Retinal pigment epithelial cell (primary cell): ENCODE data around the gene RGS12.

ENCODE experiments used
- DNase-seq: peaks from one replicate; pipeline ENCODE4 v3.0.0-alpha.2; 2010; ENCODE audit warnings: low read depth
- H3K4me3 ChIP-seq: 2 replicates; pipeline ENCODE4 v1.5.1; 2011; ENCODE audit warnings: mild to moderate bottlenecking, low read length, control low read depth, moderate library complexity
- TF ChIP-seq, protein P1 (sequence below): conservative IDR thresholded peaks from 2 replicates; pipeline ENCODE4 v1.5.1; 2011; ENCODE audit warnings: low read depth, low read length, control low read depth, inconsistent platforms

The RGS12 gene

DNA sequence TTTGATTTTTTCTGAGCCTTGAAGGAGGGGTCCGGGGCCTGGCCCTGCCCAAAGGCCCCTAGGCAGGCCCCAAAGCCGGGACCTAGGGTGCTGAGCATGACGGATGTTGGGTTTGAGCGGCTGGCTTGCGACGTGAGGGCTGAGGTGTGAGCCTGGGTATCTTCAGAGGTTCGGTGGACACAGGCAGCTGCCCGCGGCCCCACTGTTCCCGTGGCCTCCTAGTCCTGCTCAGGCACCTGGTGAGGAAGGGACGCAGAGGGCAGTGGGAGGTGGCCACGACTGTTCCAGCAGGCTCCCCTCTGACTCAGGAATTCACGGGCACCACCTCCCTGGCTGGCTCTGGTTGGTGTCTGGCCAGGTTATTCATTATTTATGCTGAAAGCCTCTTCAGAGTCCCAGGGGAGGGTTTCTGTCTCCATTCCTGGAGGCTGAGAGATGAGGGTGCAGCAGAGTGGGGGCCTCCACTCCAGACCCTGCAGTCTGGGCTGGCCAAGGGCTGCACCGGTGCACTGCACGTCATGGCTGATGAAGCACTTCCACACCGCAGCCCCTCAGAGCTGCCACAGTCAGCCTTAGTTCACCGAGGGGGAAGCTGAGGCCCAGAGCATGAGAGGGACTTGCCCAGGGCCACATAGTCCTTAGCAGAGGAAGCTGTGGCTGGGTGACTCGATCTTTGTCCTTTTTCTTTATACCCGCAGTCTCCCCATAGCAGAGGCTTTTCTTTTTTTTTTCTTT, 41.7 kb upstream of the RGS12 start:
- no peak for DNase-seq
- H3K4me3 ChIP-seq, result no peak overlapping the region
- TF ChIP-seq, protein P1, sequence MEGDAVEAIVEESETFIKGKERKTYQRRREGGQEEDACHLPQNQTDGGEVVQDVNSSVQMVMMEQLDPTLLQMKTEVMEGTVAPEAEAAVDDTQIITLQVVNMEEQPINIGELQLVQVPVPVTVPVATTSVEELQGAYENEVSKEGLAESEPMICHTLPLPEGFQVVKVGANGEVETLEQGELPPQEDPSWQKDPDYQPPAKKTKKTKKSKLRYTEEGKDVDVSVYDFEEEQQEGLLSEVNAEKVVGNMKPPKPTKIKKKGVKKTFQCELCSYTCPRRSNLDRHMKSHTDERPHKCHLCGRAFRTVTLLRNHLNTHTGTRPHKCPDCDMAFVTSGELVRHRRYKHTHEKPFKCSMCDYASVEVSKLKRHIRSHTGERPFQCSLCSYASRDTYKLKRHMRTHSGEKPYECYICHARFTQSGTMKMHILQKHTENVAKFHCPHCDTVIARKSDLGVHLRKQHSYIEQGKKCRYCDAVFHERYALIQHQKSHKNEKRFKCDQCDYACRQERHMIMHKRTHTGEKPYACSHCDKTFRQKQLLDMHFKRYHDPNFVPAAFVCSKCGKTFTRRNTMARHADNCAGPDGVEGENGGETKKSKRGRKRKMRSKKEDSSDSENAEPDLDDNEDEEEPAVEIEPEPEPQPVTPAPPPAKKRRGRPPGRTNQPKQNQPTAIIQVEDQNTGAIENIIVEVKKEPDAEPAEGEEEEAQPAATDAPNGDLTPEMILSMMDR, result no peak

DNA sequence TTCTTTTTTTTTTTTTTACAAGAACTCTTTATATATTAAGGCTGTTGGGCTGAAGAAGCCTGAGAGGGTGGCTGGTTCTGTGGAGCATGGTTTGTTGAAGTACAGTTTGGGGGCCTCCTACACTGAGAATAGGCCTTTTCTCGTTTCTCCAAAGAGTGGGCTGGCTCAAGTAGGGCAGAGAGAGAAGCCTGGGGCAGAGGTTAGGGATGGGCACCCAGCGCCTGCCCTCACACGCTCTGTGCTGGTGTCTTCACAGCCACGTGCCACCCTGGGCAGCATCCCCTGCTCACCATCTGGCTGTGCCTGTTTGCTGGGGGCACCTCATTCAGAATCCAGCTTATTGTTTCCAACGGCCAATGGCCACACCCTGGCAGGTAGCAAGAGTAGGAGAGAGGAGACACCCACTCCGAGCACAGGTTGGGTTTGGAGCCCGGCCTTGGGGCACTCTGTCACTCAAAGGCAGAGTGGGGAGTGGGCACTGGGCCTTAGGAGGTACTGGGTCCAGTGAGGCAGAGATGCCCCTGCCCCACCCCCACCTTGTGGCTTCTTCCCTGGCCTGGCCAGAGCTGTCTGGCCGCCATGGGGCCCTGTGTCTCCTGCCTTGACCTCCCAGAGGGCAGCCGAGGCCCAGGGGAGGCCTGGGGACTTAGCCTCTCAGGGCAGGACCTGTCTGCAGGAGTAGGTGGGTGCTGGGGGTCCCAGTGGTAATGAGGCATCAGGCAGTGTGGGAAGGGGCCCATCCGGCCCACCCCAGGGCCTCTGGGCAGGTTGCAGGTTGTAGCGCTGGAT, 40.9 kb upstream of the RGS12 start:
- no peak overlapping the region for H3K4me3 ChIP-seq
- no peak for DNase-seq
- TF ChIP-seq, protein P1, result no peak

DNA sequence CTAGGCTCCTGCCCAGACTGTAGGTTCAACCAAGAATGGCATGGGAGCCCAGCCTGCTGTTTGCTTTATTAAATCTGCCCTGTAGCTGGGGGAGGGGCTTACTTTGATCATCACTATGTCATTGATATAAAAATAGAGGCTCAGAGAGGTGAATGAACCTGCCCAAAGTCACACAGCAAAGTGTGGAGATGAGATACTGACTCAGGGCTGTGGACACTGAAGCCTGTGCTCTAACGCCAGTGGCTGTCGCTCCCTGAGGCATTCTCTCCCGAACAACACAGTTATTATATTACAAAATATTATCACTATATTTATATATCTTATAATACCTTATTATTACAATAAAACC, 40.4 kb upstream of the RGS12 start:
- TF ChIP-seq, protein P1, result no peak
- DNase-seq, result no peak
- no peak overlapping the region for H3K4me3 ChIP-seq

DNA sequence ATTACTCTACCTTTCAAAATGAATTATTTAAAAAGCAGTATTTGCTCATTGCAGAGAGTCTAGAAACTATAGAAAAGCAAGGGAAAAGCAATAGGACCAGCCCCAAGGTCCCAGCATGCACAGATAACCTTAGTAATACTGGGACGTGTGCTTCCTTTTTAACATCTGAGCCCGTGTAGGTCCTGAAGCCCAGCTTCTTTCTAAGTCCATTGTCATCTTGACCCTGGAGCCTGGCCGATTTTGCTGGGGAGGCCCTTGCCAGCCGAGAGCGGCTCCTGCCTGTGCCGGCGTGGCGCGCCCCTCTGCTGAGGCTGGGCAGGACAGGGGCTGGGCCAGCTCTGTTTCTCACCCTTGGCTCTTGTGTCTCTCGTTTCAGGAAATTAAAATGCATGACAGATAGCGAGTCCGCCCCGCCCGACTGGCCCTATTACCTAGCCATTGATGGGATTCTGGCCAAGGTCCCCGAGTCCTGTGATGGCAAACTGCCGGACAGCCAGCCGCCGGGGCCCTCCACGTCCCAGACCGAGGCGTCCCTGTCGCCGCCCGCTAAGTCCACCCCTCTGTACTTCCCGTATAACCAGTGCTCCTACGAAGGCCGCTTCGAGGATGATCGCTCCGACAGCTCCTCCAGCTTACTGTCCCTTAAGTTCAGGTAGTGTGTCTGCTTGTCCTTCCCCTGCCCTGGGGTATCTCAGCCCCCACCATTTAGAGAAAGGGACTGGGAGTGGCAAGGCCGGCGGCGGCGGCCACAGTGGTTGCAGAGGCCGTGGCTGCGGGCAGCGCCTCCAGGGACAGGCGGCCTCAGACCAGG, 39.8 kb upstream of the RGS12 start:
- DNase-seq, result no peak
- TF ChIP-seq, protein P1, result no peak
- H3K4me3 ChIP-seq, result no peak overlapping the region

DNA sequence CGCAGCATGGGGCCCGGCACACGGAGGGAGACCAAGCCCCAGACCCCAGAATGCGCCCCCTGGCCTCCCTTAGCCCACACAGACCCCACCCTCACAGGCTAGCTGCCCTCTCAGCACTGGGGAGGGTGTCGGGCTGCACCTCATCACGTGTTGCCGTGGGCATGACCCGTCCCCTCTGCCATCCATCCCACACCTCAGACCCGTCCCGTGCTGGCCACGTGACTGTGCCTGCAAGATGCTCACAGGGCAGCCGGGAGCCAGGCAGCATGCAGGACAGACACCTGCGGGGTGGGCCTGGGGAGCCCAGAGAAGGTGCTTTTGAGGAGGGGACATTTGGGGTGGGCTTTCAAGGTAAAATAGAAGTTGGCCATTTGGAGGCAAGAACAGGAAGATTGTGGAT, 39.0 kb upstream of the RGS12 start:
- no peak for DNase-seq
- H3K4me3 ChIP-seq, result no peak overlapping the region
- TF ChIP-seq, protein P1, result no peak

DNA sequence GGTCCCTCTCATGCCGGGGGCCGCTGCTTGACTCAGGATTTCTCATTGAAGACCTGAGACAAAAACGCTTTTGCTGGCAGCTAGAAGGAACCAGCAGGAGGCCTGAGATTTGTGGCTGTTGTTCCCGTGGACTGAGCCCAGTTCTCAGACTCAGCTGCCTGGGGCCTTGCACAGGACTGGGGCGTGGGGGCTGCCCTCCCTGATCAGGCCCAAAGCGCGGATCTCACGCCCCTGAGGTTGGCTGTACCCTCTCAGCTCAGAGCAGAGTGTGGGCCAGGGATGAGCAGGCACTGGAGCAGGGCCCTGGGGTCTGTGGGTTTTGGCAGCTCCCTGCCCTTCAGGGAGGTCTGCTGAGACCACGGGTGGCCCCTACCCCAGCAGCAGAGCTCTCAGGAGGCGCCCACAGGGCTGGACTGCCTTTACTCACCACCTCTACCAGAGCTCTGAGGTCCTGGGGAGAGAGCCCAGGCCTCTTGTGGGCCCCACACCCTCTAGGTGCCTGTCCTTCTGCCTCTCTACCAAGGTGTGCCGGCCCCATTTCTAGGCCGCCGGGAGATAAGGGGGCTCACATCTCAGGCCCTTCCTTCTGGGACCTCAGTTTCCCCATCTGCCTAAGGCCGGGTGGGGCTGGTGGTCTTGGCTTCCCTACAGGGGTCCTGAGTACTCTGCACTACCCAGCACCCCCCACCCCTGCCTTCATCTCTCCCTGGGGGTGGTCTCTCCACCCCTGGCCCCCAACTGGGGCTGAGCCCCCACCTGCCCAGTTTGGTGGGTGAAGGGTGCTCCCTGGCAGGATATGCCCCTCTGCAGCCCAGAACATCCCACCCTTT, 38.3 kb upstream of the RGS12 start:
- no peak for DNase-seq
- TF ChIP-seq, protein P1, result no peak

More for the DNA sequence above, 38.3 kb upstream of the RGS12 start:
- no peak overlapping the region for H3K4me3 ChIP-seq
